Activated T-cell treated with anti-CD3 and anti-CD28 coated beads for 4 hours (primary cell): ENCODE measurements around the gene RHBDD3.

Experiments used
- DNase-seq: peaks from one replicate; pipeline ENCODE4 v3.0.0-alpha.2; 2020

Gene RHBDD3

DNA sequence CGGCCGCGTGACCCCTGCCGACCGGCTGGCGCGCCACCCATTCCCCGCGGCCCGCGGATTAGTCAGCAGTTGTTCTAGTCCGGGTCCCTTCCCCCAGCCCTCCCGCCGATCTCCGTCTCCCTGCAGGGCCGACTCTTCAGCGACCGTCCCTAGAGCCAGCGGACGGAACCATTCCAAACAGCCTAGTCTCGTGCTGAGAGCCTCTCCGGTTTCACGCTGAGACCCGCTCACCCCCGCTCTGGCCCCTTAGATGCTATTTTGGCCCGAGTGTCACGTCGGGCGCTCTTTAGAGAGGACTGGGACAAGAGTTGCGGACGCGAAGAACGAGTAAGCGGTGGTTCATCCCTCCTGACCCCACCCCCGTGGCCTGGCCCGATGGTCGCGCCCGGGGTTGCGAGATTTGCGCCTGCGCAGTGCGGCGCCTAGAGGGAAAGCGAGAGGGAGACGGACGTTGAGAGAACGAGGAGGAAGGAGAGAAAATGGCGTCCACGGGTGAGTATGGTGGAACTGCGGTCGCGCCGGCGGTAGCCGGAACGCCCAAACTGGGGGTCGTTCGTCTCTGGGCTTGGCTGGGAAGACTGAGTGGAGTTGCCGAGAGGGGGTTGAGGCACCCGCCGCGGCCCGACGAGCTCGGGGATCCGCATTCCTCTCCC lies at the start of gene RHBDD3, which contains the start of gene EWSR1:
Gene RHBDD3, minus strand, starts transcription at position 124 of the 653 bp plus-strand sequence. CDS start 2,355 bp downstream, outside the sequence.
Gene EWSR1, plus strand, starts transcription at position 411 of the 653 bp plus-strand sequence. Its CDS starts 69 bp downstream, at position 480.
- peak; percentile 96 for DNase-seq

DNA sequence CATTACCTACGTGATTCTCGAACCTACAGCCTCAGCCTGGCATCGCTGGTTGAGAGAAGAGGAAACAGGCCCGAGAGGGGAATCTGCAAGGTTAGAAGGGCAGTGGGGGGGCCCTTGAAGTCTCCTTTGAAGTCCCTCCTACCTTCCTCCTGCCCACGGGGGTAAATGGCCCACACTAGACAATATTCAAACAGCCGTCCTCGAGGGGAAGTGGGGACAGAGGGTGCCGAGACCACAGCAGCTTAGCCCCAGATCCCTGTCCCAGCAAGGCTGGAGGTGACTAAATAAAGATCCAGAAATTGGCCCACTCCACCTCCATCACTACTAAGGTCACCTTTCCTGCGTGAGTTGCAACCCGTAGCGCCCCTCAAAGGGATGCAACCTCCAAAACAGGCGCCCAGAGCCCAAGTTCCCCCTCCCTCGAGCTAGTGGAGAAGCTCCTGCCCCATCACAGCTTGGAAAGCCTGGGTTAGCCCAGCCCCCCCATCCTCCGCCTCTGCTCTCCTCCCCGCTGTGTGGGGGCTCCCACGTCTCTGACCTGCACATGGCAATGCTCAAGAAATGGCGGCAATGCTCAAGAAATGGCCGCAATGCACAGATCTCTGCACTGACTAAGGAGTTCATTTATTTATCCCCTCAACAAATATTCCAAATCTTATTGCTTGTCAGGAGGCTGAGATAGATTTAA lies 48.5 kb upstream of the RHBDD3 start:
- DNase-seq = no peak

DNA sequence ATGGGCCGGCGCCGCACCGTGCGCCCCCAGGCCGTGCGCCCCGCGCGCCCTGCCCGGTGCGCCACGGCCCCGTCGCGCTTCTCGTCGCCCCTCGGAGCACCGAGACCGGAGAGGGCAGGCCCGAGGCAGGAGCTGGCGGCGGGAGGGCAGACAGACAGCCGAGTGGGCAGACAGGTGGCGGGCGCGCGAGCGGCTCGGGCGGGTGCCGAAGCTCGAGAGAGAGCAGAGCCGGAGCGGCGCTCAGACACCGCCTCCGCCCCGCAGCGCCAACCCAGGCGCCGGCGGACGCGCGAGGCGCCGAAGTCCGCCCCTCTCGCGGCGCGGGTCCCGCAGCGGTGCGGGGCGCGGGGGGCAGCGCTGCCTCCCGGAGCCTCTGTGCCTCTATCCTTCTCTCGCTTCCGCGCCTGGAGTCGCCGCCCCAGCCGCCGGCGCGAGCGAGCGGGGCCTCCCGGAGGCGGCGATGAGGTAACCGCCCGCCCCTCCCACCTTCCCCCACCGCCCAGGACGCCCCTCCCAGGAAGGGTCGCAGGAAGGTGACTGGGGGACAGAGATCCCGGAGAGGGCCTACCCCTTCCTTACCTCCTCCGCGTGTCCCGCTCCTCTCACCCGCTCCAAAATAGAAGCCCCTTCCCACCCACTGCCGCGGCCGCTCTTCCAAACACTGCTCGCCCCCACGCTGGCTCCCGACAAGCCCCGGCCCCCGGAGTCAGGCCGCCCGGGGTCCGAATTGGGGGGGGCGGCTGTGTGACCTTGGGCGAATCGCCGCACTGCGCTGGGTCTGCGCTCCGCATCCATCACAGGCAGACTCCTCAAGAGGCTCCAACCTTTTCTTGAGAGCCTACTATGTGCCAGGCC lies 47.7 kb upstream of the RHBDD3 start, which contains the start of gene RASL10A:
Gene RASL10A, minus strand, starts transcription at position 412 of the 855 bp plus-strand sequence. CDS start 451 bp downstream, outside the sequence.
- DNase-seq = no peak

DNA sequence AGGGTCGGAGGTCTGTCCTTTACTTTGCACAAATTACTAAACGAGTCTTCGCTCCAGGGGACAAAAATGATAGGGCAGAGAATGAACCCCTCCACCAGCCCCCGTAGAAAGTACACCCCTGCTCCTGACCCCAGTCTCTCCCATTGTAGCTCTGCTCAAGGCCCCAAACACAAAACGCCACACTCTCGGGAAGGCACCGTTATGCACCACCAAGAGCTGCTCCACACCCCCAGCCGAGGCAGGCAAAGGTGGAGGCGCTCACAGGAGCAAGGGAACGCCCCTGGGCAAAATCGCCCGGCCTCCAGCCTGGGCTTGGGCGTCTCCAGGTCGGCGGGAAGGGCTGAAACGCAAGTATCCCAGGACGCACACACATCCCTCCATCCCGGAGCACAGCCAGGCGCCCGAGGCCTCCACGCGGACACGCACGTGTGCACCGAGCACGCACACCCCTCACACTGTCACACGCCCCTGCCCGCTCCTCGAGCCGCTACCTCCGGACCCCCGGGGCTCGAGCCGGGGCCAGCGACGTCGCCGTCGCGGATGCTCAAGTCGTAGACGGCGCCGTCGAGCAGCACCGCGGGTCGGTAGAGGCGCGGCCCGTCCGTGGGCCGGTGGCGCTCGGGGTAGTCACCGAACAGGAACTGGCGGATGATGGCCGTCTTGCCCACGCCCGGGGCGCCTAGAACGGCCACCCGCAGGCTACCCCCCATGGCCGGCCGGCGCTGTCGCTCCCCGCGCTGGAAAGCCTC lies 46.9 kb upstream of the RHBDD3 start:
- no peak for DNase-seq

DNA sequence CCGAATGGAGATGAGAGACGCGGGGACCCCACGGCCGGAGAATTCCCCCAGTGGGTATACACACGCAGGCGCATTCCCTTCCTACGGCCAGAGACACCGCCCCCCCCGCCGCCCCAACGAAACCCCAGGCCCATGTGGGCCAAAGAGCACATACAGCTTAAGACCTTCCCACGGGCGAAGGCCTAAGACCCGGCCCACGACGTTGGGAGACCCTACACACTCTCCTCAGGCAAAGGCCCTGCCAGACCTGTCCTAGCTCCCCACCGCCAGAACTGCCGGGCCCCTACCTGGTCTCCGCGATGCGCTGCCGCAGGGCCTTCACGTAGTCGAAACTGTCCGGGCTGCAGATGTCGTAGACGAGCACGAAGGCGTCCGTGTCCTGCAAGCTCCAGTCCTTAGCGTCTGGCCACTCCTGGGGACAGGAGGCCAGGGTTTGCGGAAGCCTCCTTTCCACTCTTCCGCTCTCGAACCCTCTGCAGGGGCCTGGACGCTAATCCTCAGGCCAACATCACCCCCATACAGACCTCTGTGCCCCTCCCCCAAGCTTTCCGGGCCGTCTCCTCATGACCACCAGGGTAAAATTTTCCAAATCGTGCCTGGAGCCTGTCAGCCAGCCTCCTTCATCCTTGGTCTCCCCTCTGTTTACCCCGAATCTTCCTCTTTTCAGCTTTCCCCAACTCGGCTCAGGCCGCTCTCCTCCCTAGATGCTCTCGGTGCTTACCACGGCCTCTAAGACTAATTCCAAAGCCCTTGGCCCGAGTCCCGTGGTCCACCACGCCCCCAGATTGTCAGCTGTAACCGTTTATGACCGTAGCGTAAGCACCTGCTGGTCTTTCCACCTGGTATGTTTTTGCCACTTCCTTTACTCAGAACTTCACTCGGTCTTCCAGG lies 46.0 kb upstream of the RHBDD3 start:
- DNase-seq = no peak

DNA sequence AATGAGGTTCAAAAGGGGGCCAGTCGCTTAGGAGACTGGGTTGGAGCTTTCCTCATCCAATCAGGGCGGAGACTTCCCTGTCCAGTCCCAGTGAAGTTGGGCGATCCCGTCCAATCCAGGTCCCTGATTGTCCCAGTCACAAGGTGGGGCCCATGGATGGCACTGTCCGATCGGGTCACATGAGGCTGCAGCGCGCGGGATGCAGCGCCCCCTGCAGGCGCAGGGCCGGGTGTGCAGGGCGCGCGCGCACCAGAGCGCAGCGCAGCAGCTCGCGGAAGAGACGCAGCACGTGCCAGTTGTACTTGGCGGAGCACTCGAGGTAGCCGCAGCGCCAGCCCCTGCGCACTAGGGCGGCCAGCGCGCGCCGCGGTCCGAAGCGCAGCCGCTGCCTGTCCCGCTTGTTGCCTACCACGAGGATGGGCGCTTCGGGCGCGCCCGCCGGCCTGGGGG lies 45.4 kb upstream of the RHBDD3 start:
- no peak for DNase-seq

DNA sequence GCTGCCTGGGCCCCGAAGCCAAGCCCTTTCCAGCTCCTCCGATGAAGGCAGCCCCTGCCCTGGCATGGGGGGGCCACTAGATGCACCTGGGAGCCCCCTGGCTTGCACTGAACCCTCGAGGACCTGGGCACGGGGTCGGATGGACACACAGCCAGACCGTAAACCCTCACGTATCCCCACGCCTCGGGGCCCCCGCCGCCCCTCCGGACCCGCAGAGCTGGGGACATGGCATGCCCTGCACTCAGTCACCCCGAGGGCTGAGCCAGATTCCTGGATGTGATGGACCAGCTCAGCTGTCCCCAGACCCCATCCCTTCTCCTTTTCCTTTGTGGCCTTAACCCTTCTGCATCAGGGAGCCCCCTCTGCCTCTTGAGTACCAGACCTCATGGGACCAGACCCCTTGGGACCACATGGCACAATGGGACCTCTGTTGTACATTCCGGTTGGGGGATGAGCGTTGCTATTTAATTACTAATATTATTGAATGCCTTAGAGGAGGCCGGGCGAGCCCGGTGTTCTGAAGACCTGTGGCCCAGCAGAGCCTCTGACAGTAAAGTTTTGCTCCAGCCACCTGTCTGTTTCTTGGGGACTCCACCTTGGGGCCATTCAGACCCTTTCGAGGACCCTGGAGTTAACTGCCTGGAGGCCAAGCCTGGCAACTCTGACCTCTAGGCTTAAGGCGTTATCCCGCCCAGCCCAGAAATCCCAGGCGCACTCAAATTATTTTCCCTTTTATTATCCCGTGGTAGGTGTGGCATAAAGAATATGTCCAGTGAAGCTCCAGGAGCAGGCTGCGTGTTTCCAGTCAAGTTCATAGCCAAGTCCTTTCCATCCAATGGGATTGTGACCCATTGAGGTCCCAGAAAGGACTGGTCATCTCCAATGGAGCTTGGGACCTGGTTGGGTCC lies 44.7 kb upstream of the RHBDD3 start:
- no peak for DNase-seq

DNA sequence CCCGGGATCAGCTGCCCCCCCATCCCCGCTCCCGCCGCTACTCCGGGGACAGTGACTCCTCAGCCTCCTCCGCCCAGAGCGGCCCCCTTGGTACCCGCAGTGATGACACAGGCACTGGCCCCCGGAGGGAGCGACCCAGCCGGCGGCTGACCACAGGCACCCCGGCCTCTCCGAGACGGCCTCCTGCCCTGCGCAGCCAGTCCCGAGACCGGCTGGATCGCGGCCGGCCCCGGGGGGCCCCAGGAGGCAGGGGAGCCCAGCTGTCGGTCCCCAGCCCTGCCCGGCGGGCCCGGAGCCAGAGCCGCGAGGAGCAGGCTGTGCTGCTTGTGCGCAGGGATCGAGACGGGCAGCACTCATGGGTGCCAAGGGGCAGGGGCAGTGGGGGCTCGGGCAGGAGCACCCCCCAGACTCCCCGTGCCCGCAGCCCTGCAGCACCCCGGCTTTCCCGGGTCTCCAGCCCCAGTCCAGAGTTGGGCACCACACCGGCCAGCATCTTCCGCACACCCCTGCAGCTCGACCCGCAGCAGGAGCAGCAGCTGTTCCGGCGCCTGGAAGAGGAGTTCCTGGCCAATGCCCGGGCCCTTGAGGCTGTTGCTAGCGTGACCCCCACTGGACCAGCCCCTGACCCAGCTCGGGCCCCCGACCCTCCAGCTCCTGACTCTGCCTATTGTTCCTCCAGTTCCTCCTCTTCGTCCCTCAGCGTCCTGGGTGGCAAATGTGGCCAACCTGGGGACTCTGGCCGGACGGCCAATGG lies 43.9 kb upstream of the RHBDD3 start:
- no peak for DNase-seq

DNA sequence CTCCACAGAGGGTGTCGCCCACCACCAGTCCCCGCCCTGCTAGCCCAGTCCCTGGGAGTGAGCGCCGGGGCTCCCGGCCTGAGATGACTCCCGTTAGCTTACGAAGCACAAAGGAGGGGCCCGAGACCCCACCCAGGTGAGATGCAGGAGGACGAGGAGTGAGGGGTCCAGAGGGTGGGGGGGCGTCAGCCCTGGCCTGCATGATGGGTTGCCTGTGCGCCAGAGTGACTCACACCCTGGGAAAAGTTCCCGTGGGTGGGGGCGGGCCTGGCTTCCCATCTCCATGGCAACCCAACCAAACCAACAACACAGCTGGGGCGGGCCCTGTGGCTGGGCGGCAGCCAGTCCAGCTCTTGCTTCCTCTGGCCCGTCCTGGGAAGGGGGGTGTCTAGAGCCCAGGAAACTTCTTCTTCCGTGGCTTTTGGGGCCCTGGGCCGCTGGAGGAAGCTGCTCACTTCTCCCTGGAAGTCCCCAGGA lies 43.1 kb upstream of the RHBDD3 start:
- DNase-seq = peak; percentile 55

DNA sequence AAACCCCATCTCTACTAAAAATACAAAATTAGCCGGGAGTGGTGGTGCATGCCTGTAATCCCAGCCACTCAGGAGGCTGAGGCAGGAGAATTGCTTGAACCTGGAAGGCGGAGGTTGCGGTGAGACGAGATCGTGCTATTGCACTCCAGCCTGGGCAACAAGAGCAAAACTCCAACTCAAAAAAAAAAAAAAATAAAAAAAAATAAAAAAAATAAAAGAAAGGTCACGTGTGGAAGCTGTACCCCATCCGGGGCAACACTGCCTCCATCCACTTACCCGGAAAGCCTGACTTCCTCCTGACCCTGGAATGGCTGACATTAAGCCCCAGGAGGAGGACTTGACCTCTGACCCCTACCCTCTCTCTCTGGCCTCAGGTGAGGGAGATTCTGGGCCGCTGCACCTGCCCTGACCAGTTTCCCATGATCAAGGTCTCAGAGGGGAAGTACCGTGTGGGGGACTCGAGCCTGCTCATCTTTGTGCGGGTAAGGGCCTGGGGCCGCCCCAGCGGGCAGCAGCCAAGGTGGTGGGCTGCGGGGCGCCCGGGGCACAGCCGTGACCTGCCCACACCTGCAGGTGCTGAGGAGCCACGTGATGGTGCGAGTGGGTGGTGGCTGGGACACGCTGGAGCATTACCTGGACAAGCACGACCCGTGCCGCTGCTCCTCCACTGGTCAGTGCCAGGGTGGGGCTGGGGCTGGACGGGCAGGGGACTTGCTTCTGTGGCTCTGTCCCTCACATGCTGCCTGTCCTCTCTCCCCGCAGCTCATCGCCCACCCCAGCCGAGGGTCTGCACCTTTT lies 42.5 kb upstream of the RHBDD3 start:
- DNase-seq = no peak

DNA sequence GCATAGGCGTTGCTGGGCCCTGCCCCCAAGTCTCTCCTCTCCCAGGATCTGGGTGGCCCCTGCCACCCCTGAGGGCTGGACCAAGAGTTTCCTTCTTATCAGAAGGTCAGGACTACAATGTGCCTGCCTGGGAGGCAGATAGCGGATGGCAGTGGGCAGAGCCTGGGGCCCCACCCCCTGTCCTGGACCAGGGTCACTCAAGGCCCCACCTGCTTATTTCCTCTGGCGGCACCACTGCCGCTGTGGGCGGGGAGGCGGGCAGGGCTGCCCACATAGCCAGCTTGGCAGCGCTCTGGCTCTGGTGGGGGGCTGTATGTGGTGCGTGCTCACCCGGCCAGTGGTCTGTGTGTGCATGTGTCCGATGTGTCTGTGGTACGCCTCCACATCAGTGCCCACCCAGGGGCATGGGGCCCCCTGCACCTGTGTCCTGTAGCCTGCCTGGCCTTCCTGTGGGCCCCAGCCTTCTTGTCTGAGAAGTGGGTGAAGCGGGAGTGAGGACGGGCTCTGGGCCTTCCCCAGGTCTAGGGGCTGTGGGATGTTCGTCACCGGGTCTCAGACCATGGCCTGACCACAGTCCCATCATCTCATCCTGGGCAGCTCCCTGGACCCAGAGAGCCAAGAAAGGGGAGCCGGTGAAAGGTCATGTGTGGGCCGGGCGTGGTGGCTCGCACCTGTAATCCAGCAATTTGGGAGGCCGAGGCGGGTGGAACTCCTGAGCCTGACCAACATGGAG lies 41.7 kb upstream of the RHBDD3 start:
- no peak for DNase-seq

DNA sequence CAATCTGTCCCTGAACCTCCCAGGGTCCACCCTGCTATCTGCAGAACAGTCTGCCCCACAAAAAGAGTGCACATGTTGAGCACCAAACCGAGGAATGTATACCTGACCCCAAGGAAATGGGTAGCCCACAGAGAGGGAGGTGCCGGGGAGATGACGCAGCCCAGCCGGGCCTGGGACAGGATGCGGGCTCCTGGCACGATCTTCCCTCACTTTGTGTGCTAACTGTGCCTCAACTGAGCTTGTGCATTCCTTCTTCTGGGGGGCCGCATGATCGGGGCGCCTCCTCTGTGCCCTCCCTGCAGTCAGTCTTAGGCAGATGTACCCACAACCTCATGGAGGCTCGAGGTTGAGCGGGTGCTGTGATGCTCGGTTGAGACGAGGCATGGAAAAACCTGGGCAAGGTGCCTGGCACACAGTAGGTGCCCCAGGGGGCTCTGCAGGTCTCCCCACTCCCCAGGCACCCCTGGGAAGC lies 41.0 kb upstream of the RHBDD3 start:
- no peak for DNase-seq

DNA sequence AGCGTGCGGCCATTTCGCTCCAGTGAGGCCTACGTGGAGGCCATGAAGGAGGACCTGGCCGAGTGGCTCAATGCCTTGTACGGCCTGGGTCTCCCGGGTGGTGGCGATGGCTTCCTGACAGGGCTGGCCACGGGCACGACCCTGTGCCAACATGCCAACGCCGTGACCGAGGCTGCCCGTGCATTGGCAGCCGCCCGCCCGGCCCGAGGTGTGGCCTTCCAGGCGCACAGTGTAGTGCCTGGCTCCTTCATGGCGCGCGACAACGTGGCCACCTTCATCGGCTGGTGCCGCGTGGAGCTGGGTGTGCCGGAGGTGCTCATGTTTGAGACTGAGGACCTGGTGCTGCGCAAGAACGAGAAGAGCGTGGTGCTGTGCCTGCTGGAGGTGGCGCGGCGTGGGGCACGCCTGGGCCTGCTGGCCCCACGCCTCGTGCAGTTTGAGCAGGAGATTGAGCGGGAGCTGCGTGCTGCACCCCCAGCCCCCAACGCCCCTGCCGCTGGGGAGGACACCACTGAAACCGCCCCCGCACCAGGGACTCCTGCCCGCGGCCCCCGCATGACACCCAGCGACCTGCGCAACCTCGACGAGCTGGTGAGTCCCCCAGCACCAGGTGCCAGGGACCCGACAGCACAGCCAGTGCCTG lies 40.5 kb upstream of the RHBDD3 start:
- DNase-seq = no peak

DNA sequence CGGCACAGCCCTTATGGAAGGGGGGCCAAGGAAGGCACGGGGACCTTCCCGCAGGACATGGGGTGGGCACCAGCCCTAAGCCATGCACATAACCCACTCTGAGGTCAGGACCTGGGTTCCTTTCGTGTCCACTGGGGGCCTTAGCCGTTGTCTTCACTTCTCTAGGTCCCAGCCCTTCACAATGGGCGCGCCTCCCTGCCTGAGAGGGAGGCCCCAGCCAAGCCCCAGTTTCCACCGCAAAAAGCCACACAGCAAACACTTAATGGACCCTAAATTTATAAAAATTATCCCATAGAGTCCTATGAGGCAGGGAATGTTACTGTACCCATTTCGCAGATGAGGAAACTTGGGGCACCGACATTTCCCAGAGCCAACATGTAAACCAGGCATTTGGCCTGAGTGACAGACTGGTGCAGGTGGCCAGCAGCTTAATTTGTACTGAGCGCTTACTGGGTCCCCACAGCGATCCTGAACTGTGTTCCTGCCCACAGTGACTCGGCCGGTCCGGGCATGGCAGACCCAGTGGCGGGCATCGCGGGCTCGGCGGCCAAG lies 39.9 kb upstream of the RHBDD3 start:
- no peak for DNase-seq

DNA sequence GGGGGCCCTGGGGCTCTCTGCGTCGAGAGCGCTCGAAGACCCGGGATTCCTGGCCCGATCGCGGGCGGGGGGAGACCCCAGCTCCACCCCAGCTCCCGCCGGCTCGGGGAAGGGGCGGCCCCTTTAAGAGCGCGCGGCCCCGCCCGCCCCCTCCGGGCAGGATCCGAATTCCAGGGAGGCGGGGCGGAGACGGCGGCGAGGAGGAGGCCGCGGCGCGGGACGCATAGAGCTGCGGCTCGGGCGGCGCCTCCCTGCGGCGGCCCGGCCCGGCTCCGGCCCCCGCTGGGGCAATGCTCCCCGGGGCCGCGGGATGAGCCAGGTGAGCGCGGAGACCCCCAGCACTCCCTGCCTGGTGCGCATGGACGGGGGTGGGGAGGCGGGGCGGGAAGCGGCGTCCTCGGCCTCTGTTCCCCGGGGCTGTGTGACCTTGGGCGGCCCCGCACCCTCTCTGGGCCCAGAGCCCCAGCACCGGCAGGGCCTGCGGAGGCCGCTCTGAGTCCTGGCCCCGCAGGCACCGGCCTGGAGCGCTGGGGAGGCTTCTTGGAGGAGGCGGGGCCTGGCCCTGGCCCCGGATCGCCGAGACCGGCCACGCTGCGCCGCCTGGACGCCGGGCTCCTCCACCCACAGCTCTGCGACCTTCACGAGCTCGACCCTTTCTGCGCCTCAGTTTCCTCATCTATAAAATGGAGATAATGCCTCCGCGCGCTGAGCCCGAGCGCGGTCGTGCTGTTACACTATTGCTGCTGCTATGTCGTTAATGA lies 39.2 kb upstream of the RHBDD3 start:
- no peak for DNase-seq
